B cell (primary cell): Measurements from ENCODE around the gene TMEM221. TPM values are rescaled to one million over a fixed set of nuclear protein-coding genes. Genes with fewer than 3 reads are reported as not detected.

Experiments
- ATAC-seq: fragments of 200-7000 bp; cut with Tn5 transposase; one replicate; pipeline ENCODE4 v1.10.0; 2021; ENCODE audit warnings: low read depth, mild to moderate bottlenecking, moderate number of reproducible peaks, moderate library complexity
- CTCF ChIA-PET: fragments of 350-600 bp; sonication (Branson Sonifier 250); formaldehyde crosslinking; loops from one replicate; lab custom pipeline; 2021; ENCODE audit warnings: antibody characterized with exemption, inconsistent platforms; lab: Charles Lee
- POLR2A ChIA-PET: fragments of 350-600 bp; sonication (Branson Sonifier 250); formaldehyde crosslinking; loops from one replicate; lab custom pipeline; 2021; ENCODE audit warnings: antibody characterized with exemption; lab: Charles Lee
- DNase-seq: peaks from one replicate; pipeline ENCODE4 v3.0.0; 2013
- H2AFZ ChIP-seq: 2 replicates; pipeline ENCODE4 v1.6.1; 2012; ENCODE audit warnings: mild to moderate bottlenecking, low read depth, low read length; ENCODE audit not compliant: insufficient read depth, poor library complexity, severe bottlenecking
- H3K27ac ChIP-seq, 2 donors: 1 replicate in 1 of 2; 2 replicates in 1 of 2; pipeline ENCODE4 v1.5.1; 2012 to 2013; ENCODE audit warnings: low read length in 2 of 2, mild to moderate bottlenecking in 2 of 2, moderate library complexity in 1 of 2
- H3K27me3 ChIP-seq, 4 experiments: fragments of 200-600 bp in 1 of 4; sonication (generic) in 1 of 4; replicated peaks in 1 of 4; 1 replicate in 2 of 4; 2 replicates in 2 of 4; pipeline versions ENCODE4 v1.6.1 to v1.7.0; 2013 to 2016; ENCODE audit warnings: low read length in 3 of 4, mild to moderate bottlenecking in 2 of 4, mixed read lengths in 1 of 4, moderate library complexity in 1 of 4; ENCODE audit not compliant: insufficient read depth in 4 of 4, control insufficient read depth in 3 of 4; ENCODE audit errors: control extremely low read depth in 1 of 4
- H3K36me3 ChIP-seq, 2 experiments: replicated peaks in 1 of 2; 1 replicate in 1 of 2; 2 replicates in 1 of 2; pipeline versions ENCODE4 v1.6.1 to v1.7.1; 2013; ENCODE audit warnings: low read length in 1 of 2; ENCODE audit not compliant: insufficient read depth in 2 of 2, control insufficient read depth in 1 of 2; ENCODE audit errors: control extremely low read depth in 1 of 2, extremely low read depth in 1 of 2
- H3K4me1 ChIP-seq, 2 donors: fragments of 200-600 bp in 1 of 2; sonication (generic) in 1 of 2; 1 replicate in 1 of 2; 2 replicates in 1 of 2; pipeline versions ENCODE4 v1.5.1 to v1.6.1; 2013 to 2017; ENCODE audit warnings: low read length in 2 of 2; ENCODE audit not compliant: control insufficient read depth in 2 of 2, insufficient read depth in 2 of 2
- H3K4me2 ChIP-seq: replicated peaks from 2 replicates; pipeline ENCODE3; 2012; ENCODE audit warnings: mild to moderate bottlenecking, low read depth, low read length; ENCODE audit not compliant: poor library complexity, severe bottlenecking
- H3K4me3 ChIP-seq, 5 experiments: fragments of 200-600 bp in 1 of 5; sonication (generic) in 1 of 5; 1 replicate in 3 of 5; 2 replicates in 2 of 5; pipeline versions ENCODE4 v1.5.1 to v1.7.0; 2011 to 2016; ENCODE audit warnings: low read length in 4 of 5, mild to moderate bottlenecking in 4 of 5, low read depth in 2 of 5, control low read depth in 1 of 5, moderate library complexity in 1 of 5; ENCODE audit not compliant: insufficient read depth in 1 of 5; ENCODE audit errors: control extremely low read depth in 1 of 5, extremely low read depth in 1 of 5
- H3K79me2 ChIP-seq: fragments of 200-600 bp; sonication (generic); one replicate; pipeline ENCODE4 v1.6.0; 2016; ENCODE audit warnings: low read length; ENCODE audit not compliant: control insufficient read depth, insufficient read depth
- H3K9ac ChIP-seq: fragments of 200-600 bp; sonication (generic); 2 replicates; pipeline ENCODE4 v1.6.1; 2017; ENCODE audit warnings: mild to moderate bottlenecking, low read length, moderate library complexity
- H3K9me3 ChIP-seq, 3 donors: one replicate each; pipeline versions ENCODE4 v1.6.1 to v1.7.1; 2013; ENCODE audit warnings: low read length in 2 of 3; ENCODE audit not compliant: control insufficient read depth in 2 of 3, insufficient read depth in 1 of 3; ENCODE audit errors: control extremely low read depth in 1 of 3
- H4K20me1 ChIP-seq: 2 replicates; pipeline ENCODE4 v1.6.0; 2012; ENCODE audit warnings: mild to moderate bottlenecking, low read length; ENCODE audit not compliant: insufficient read depth, control insufficient read depth, poor library complexity, severe bottlenecking
- H3K27ac Mint-ChIP-seq: one replicate; pipeline ENCODE4 v1.8.0; 2021; ENCODE audit warnings: mixed read lengths
- H3K27me3 Mint-ChIP-seq: one replicate; pipeline ENCODE4 v1.8.0; 2021; ENCODE audit warnings: mixed read lengths
- H3K4me1 Mint-ChIP-seq: one replicate; pipeline ENCODE4 v1.8.0; 2021; ENCODE audit warnings: mixed read lengths
- H3K4me3 Mint-ChIP-seq: one replicate; pipeline ENCODE4 v1.8.0; 2021; ENCODE audit warnings: mixed read lengths
- H3K9me3 Mint-ChIP-seq: one replicate; pipeline ENCODE4 v1.8.0; 2022; ENCODE audit warnings: mixed read lengths; ENCODE audit not compliant: insufficient read depth
- CTCF ChIP-seq: fragments of 200-600 bp; IDR thresholded peaks from one replicate; pipeline ENCODE4 v1.8.0; 2022; ENCODE audit warnings: antibody characterized with exemption, mild to moderate bottlenecking
- EZH2 ChIP-seq: IDR thresholded peaks from 2 replicates; pipeline ENCODE4 v1.6.1; 2012; ENCODE audit warnings: borderline replicate concordance, low read depth, mild to moderate bottlenecking, moderate library complexity, low read length; ENCODE audit not compliant: insufficient read depth, poor library complexity, severe bottlenecking
- WGBS: methylation state at CpG from one replicate; pipeline ENCODE4 v1.1.5; 2013; ENCODE audit warnings: missing lambda C conversion rate; ENCODE audit not compliant: insufficient coverage; 5-methylcytosine and 5-hydroxymethylcytosine counted together
- intact Hi-C: fragments of 100-400 bp; cut with micrococcal nuclease; formaldehyde crosslinking; loops from one replicate; pipeline ENCODE4 v1.10.0; 2022
- polyA plus RNA-seq: library from polyadenylated mRNA; depleted of rRNA; stranded (reverse); fragments of >200 nt; gene quantifications from 2 replicates; pipeline ENCODE4 v1.2.3, GENCODE V29; 2012
- total RNA-seq, 2 donors: library from RNA; stranded (reverse); fragments of 120-200 nt in 1 of 2; gene quantifications; 1 replicate in 1 of 2; 2 replicates in 1 of 2; pipeline versions ENCODE4 v1.2.3 to v1.2.4, GENCODE V29; 2013 to 2022

Gene TMEM221
- total and polyA plus RNA-seq, 2 donors (not counting 1 experiment from before 2014, with no cell fraction given) = not detected

GRCh38 chr19:17419621-17420474 is 28.6 kb downstream of the TMEM221 start, which contains the start of gene MVB12A:
MVB12A (plus strand) TSS chr19:17420047; CDS start chr19:17420136, 89 bp downstream.
- Mint-ChIP-seq H3K4me3 (peak within 1 kb of the TSS; percentile 96), H3K4me1 (peaks cover 15% of the 10 kb centered on the region), H3K27me3 (no peaks in the 10 kb centered on the region), H3K27ac (peak within 1 kb of the TSS; percentile 93), H3K9me3 (no peaks in the 10 kb centered on the region)
- POLR2A ChIA-PET = interaction anchor here (0.6 to 1.9 kb wide), 11 partner anchors 11 to 786 kb away, joined by 3 to 10 read pairs (median 5); partner anchors contain the start of genes ANO8, BST2 and RPL18A
- H3K4me3 ChIP-seq = peak within 1 kb of the TSS; percentile 71 to 89 (median 76)
- intact Hi-C loops = loop anchor here (1.0 kb wide), 7 partner anchors 15 to 194 kb away; partner anchors contain the start of genes BST2, DDA1, GTPBP3 and MRPL34
- no peaks in the 10 kb centered on the region for H4K20me1 ChIP-seq
- WGBS = under 1% methylated on average over 85 of the region's 85 CpGs
- H3K79me2 ChIP-seq = peaks cover 6% of the 10 kb centered on the region
- DNase-seq = peak; percentile 98
- H3K27ac ChIP-seq = peak within 1 kb of the TSS; percentile 33 to 60
- CTCF ChIA-PET = interaction anchor here (1.0 to 1.8 kb wide), 6 partner anchors 13 to 184 kb away, joined by 3 to 8 read pairs (median 3); partner anchors contain the start of gene BST2
- peaks cover 0 to 4% of the 10 kb centered on the region in 2 experiments for H3K36me3 ChIP-seq
- no peak for TF ChIP-seq CTCF
- no peak for TF ChIP-seq EZH2
- H3K4me1 ChIP-seq = peaks cover 12 to 16% of the 10 kb centered on the region in 2 donors
- peak within 1 kb of the TSS; percentile 98 for H3K4me2 ChIP-seq
- ATAC-seq = peak; percentile 97
- H3K9ac ChIP-seq = peak within 1 kb of the TSS; percentile 74
- no peaks in the 10 kb centered on the region for H3K9me3 ChIP-seq
- peak within 1 kb of the TSS; percentile 94 for H2AFZ ChIP-seq
- no peaks in the 10 kb centered on the region for H3K27me3 ChIP-seq
